Activated naive CD4-positive, alpha-beta T cell treated with anti-CD3 and anti-CD28 coated beads, Interleukin-2, amount 10 ng/mL, durations not matched to agents 7 days and 5 days (primary cell): Measurements from ENCODE around the gene TRIM66.
A peak's percentile ranks its signal among the peaks of the same experiment; 100 is the strongest.

Source experiments
- CTCF ChIA-PET: fragments of 350-600 bp; sonication (Branson Sonifier 250); formaldehyde crosslinking; loops from one replicate; lab custom pipeline; 2021; ENCODE audit warnings: antibody characterized with exemption; lab: Charles Lee
- DNase-seq: peaks from one replicate; pipeline ENCODE4 v3.0.0-alpha.2; 2020
- H3K27ac Mint-ChIP-seq: one replicate; pipeline ENCODE4 v1.8.0; 2021; ENCODE audit warnings: mild to moderate bottlenecking, moderate library complexity, mixed read lengths
- H3K27me3 Mint-ChIP-seq: one replicate; pipeline ENCODE4 v1.8.0; 2021; ENCODE audit warnings: mild to moderate bottlenecking, mixed read lengths
- H3K36me3 Mint-ChIP-seq: one replicate; pipeline ENCODE4 v1.8.0; 2021; ENCODE audit warnings: mixed read lengths
- H3K4me1 Mint-ChIP-seq: one replicate; pipeline ENCODE4 v1.8.0; 2021; ENCODE audit warnings: mixed read lengths
- H3K4me3 Mint-ChIP-seq: one replicate; pipeline ENCODE4 v1.8.0; 2021; ENCODE audit warnings: mild to moderate bottlenecking, moderate library complexity, mixed read lengths
- H3K9me3 Mint-ChIP-seq: one replicate; pipeline ENCODE4 v1.8.0; 2021; ENCODE audit warnings: mixed read lengths

The TRIM66 gene

DNA sequence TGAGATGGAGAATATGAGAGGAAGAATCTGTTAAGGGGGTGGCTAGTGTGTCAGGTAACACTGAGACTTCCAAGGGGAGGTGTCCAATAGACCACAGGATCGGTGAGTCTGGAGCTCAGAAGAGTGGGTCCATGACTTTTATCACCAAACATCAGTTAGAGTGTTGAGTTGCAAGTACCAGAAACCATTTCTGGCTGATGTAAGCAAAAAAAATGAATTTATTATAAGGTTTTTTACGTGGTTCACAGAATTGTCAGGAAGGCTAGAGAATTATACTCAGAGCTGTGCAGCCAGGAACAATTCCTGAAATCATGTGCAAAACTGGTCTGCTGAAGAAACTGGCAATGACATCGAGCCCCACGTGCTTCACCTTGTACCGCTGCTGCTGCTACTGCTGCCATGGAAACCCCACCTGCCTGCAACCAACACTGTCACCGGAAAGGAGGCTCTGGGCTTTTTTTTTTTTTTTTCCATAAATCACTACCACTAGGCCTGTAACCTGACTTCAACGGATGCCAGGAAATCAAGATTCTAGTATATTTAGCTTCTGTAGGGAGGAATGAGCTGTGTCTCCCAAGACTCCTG lies 71.8 kb downstream of the TRIM66 start:
- DNase-seq, result peak; percentile 51
- Mint-ChIP-seq H3K36me3 (peaks cover 7% of the 10 kb centered on the region), H3K27me3 (no peaks in the 10 kb centered on the region), H3K27ac (no peak overlapping the region), H3K9me3 (no peaks in the 10 kb centered on the region), H3K4me1 (peaks cover 3% of the 10 kb centered on the region), H3K4me3 (no peak overlapping the region)
- CTCF ChIA-PET, result no interaction called here

DNA sequence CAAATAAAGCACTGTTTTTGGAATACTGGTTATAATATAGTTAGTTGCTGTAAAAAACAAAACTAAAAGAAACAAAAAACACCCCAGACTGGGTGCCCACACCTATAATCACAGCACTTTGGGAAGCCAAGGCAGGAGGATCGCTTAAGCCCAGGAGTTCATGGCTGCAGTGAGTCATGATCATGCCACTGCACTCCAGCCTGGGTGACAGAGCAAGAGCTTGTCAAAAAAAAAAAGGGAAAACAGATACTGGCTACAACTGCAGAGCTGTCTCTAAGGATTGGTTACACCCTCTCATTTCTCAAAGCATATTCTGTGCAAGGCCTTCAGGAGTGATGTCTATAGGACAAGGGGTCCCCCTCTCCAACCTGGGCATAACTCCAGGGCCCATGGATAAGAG lies 73.8 kb downstream of the TRIM66 start:
- H3K27ac Mint-ChIP-seq, result no peak overlapping the region
- peaks cover 4% of the 10 kb centered on the region for H3K36me3 Mint-ChIP-seq
- H3K4me3 Mint-ChIP-seq, result no peak overlapping the region
- peaks cover 3% of the 10 kb centered on the region for H3K4me1 Mint-ChIP-seq
- H3K9me3 Mint-ChIP-seq, result no peaks in the 10 kb centered on the region
- CTCF ChIA-PET, result no interaction called here
- H3K27me3 Mint-ChIP-seq, result peaks cover 17% of the 10 kb centered on the region
- DNase-seq, result no peak

DNA sequence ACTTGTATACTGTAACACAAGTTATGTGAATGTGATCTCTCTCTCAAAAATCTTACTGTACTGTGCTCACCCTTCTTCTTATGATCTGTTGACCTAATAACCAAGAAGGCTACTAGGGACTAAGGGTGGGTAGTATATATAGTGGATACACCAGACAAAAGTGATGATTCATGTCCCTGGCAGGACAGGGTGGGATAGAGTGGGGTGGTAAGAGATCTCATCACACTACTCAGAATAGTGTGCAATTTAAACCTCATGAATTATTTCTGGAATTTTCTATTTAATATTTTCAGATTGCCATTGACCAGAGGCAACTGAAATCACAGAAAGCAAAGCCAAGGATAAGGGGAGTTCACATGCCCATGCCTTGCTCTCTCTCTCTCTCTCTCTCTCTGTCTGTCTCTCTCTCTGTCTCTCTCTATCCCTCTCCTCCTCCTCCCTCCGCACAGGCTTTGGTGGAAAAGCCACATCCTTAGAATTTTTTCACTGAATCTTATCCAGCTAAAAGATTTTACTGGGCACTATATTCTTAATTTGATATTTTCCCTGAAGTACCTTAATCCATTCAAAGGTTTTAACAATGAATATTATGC lies 76.4 kb downstream of the TRIM66 start:
- CTCF ChIA-PET, result interaction anchor here (0.6 to 1.4 kb wide), 2 partner anchors 10 to 390 kb away, joined by 3 to 5 read pairs; no protein-coding TSS in a partner anchor
- peaks cover 17% of the 10 kb centered on the region for H3K27me3 Mint-ChIP-seq
- H3K4me1 Mint-ChIP-seq, result peaks cover 3% of the 10 kb centered on the region
- H3K27ac Mint-ChIP-seq, result no peak overlapping the region
- H3K36me3 Mint-ChIP-seq, result no peaks in the 10 kb centered on the region
- H3K4me3 Mint-ChIP-seq, result no peak overlapping the region
- H3K9me3 Mint-ChIP-seq, result no peaks in the 10 kb centered on the region
- no peak for DNase-seq

DNA sequence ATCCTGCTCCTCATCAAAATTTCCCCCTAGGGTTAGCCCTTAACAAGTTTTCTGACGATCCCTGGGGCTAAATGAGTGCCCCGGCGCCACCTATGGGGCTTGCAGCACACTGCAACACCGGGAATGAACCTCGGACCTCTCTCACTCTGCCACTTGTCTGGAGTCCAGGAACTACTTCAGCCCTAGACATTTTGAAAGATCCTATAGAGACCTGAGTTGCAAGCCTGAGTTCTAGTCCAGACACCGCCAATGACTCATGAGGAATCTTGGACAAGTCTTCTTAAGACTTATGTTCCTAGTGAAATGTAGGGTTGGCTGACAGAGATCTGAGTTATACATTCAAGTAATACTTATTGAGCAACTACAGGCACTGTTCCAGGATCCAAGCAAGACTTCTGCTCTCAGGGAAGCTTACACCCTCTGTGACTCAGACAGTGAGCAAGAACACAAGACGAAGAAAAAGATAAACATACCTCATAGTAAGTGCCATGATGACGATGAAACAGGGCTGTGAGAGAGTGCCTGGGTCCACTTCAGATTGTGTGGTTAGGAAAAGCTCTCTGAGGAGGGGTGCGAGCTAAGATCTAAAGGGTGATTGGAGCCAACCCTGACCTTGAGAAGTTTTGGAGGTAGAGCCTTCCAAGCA lies 78.3 kb downstream of the TRIM66 start:
- CTCF ChIA-PET, result interaction anchor here (1.0 to 1.4 kb wide), 2 partner anchors 8 to 9 kb away, joined by 3 to 5 read pairs; no protein-coding TSS in a partner anchor
- no peak overlapping the region for H3K4me3 Mint-ChIP-seq
- peak; percentile 54 for DNase-seq
- no peaks in the 10 kb centered on the region for H3K36me3 Mint-ChIP-seq
- H3K4me1 Mint-ChIP-seq, result no peaks in the 10 kb centered on the region
- no peaks in the 10 kb centered on the region for H3K9me3 Mint-ChIP-seq
- H3K27me3 Mint-ChIP-seq, result peaks cover 17% of the 10 kb centered on the region
- no peak overlapping the region for H3K27ac Mint-ChIP-seq

DNA sequence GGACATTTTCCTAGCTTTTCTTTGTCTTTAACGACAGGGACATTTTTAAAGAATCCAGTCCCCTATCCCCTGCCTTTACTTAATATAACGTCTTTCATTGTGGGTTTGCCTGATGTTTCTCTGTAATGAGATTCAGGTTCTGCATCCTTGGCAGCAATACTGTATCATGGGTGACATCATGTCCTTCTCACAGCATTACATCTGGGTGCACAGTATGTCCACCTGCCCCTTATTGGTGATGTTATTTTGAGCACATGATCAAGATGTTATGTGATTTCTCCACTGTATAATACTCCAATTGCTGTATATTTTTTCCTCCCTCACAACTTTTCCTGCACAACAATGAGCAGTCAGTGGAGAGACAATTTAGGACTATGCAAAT lies 78.8 kb downstream of the TRIM66 start:
- no peak overlapping the region for H3K27ac Mint-ChIP-seq
- DNase-seq, result no peak
- CTCF ChIA-PET, result interaction anchor here (1.0 kb wide), 1 partner anchor 9 kb away, joined by 3 read pairs; the partner anchor contains the start of gene STK33
- no peaks in the 10 kb centered on the region for H3K36me3 Mint-ChIP-seq
- no peaks in the 10 kb centered on the region for H3K4me1 Mint-ChIP-seq
- no peaks in the 10 kb centered on the region for H3K9me3 Mint-ChIP-seq
- no peak overlapping the region for H3K4me3 Mint-ChIP-seq
- peaks cover 17% of the 10 kb centered on the region for H3K27me3 Mint-ChIP-seq

DNA sequence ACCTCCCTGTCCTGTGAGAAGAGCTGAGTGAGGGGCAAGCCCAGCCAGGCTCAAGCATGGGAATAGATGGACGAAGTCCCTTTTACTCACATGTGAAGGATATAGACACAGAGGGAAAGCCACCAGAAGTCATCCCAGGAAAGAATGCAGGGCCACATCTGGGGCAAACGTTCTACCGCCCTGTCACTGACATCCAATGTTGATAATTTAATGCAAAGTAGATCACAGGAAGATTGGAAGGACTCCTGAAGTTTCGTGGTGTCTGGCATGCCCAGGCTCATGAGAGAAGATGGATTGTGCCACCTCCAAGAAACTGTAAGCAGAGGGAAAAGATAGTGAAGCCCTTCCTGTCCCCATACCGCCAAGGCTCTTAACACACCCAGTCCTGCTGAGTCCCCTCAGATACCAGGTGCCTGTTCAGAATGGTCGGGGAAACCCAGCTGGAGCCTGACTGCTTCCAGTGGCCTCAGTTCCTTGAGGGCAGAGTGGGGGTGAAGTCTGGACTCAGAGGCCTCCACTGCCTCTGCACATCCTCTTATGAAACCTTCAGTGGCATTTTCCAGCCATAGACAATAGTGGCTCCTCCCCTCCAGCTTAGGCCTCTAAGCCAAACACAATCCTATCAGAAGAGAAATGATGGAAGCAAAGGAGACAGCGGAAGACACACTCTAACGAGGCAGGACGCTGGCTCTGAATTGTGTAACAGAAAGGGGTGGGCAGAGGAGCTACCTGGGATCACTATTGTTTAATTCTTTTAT lies 80.9 kb downstream of the TRIM66 start:
- H3K4me3 Mint-ChIP-seq, result no peak overlapping the region
- no peaks in the 10 kb centered on the region for H3K36me3 Mint-ChIP-seq
- no peaks in the 10 kb centered on the region for H3K9me3 Mint-ChIP-seq
- no peak overlapping the region for H3K27ac Mint-ChIP-seq
- CTCF ChIA-PET, result no interaction called here
- DNase-seq, result no peak
- no peaks in the 10 kb centered on the region for H3K4me1 Mint-ChIP-seq
- H3K27me3 Mint-ChIP-seq, result peaks cover 24% of the 10 kb centered on the region

DNA sequence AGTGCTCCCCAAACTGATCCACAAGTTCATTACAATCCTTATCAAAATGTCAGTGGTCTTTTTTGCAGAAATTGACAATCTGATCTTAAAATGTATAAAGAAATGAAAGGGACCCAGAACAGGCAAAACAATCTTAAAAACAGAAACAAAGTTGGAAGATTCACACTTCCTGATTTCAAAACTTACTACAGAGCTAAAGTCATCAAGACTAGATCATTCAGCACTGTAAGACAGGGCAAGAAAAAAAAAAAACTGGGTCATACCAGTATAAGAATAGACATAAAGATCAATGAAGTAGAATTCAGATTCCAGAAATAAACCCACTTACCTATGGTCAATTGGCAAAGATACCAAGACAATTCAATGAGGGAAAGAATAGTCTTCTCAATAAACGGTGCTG lies 84.0 kb downstream of the TRIM66 start:
- Mint-ChIP-seq H3K36me3 (no peaks in the 10 kb centered on the region), H3K4me3 (no peak overlapping the region), H3K27ac (no peak overlapping the region), H3K4me1 (peaks cover 4% of the 10 kb centered on the region), H3K9me3 (no peaks in the 10 kb centered on the region), H3K27me3 (peaks cover 34% of the 10 kb centered on the region)
- DNase-seq, result no peak
- CTCF ChIA-PET, result no interaction called here

DNA sequence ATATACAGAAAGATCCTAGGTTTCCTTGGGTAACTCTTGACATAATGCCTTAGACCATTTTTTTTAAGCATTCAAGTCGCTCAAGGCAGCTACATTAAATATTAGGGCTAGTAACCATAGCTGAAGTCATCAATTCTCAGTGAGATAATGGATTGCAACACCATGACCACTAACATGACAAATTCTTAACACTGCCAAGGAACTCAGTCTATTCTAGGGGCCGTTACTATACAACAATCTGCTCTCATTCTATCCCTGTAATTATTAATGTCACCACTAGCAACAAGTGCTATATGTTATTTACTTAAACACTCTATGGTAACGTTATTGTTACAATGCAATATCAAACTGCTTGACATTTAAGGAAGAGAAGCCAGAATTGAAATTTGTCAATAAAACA lies 85.3 kb downstream of the TRIM66 start:
- peaks cover 4% of the 10 kb centered on the region for H3K4me1 Mint-ChIP-seq
- no peaks in the 10 kb centered on the region for H3K36me3 Mint-ChIP-seq
- CTCF ChIA-PET, result interaction anchor here (1.0 kb wide), 1 partner anchor 272 kb away, joined by 3 read pairs; no protein-coding TSS in a partner anchor
- H3K27me3 Mint-ChIP-seq, result peaks cover 45% of the 10 kb centered on the region
- H3K9me3 Mint-ChIP-seq, result no peaks in the 10 kb centered on the region
- no peak overlapping the region for H3K27ac Mint-ChIP-seq
- no peak for DNase-seq
- no peak overlapping the region for H3K4me3 Mint-ChIP-seq

DNA sequence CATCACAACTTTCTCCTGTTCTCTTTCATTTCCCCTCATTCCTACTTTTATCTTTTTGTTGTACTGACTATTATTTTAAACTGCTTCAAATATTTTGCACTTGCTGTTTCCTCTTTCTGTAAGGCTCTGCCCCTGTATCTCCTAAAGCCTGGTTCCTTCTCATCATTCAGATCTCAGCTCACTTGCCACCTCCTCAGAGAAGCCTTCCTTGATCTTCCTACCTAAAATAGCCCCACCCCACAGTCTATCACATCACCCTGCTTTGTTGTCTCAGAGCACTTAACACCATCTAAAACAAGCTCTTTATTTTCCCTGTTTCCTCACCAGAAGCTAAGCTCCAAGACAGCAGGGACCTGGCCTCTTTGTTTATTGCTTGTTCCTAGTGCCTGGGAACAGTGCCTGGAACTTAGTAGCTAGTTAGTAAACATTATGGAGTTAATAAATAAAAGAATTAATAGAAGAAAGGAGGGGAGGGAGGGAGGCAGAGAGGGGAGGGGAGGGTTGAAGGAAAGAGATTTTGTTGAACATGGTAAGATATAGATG lies 85.9 kb downstream of the TRIM66 start:
- DNase-seq, result no peak
- Mint-ChIP-seq H3K9me3 (no peaks in the 10 kb centered on the region), H3K4me3 (no peak overlapping the region), H3K4me1 (peaks cover 4% of the 10 kb centered on the region), H3K27ac (no peak overlapping the region), H3K27me3 (peaks cover 51% of the 10 kb centered on the region), H3K36me3 (no peaks in the 10 kb centered on the region)
- CTCF ChIA-PET, result interaction anchor here (1.0 to 1.7 kb wide), 2 partner anchors 9 to 271 kb away, joined by 3 to 5 read pairs; no protein-coding TSS in a partner anchor

DNA sequence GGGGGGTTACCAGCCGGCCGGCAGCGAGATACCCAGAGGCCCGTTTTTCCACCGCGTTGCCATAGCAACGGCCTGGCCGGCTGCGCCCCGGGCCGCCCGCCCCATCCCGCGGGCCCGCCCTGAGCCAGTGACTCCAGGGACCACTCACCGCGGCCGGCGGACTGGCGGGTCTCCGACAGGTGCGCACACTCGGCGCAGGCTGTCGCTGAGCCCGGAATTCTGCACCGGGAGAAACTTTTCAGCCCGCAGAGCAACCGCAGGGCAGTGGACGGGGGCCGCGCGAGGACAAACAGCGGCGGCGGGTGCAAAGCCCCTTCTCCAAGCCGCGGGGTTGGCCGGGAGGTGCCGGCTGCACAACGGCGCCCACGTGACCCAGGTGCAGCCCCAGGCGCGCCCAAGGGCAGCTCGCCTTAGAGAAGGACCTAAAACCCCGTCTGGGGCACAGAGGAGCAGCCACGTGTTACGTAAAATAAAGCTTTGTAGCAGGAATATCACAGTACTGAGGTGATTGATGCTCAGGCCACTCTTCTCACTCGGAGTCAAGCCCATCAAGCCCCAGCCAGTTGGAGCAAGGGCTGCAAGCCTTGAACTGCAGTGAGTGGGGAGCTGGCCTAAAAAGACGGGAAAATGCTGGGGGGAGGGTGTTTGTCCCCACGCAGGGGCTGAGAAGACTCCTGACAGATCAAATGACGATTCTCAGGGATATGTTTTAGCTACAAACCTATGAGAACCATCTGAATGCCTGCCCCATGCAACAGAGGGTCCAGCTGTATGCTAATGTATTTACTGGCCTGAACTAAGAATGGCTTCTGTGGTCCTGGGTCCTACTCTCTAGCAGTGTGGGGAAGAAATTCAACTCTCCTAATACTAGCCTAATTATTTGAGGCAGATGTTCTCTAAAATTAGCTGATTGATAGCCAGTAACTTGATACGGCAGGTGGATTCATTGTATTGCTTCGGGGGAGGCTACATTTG lies 88.2 kb downstream of the TRIM66 start, which contains the start of gene STK33:
Gene STK33 (minus strand): TSS at position 294 of the 975 bp plus-strand sequence. CDS start 119,323 bp downstream, outside the sequence.
- H3K4me3 Mint-ChIP-seq, result peak within 1 kb of the TSS; percentile 69
- H3K27me3 Mint-ChIP-seq, result peaks cover 54% of the 10 kb centered on the region
- H3K9me3 Mint-ChIP-seq, result no peaks in the 10 kb centered on the region
- CTCF ChIA-PET, result interaction anchor here (1.3 kb wide), 1 partner anchor 9 kb away, joined by 3 read pairs; no protein-coding TSS in a partner anchor
- DNase-seq, result peak; percentile 55
- H3K27ac Mint-ChIP-seq, result no peak within 1 kb of the TSS
- no peaks in the 10 kb centered on the region for H3K36me3 Mint-ChIP-seq
- H3K4me1 Mint-ChIP-seq, result peaks cover 4% of the 10 kb centered on the region

DNA sequence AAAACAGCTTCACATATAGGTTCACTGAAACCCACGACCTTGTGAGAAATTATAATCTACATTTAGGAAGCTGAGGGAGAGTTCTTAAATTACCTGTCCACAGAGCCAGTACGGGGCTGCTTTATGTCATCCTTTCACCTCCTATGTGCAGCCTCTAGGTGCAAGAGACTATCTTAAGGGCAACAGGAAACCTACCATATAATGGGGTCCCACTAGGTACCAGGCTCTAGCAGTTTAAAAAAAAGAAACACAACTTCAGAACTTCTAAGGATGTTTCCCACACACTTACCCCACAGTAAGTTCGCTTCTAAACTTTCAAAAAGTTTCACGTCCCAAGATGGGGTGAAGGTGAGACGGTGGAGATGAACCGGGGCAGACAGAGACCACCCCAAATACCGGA lies 89.0 kb downstream of the TRIM66 start:
- Mint-ChIP-seq H3K9me3 (no peaks in the 10 kb centered on the region), H3K27me3 (peaks cover 54% of the 10 kb centered on the region), H3K27ac (no peak overlapping the region), H3K36me3 (no peaks in the 10 kb centered on the region), H3K4me3 (peak overlapping the region; percentile 69), H3K4me1 (peaks cover 4% of the 10 kb centered on the region)
- no peak for DNase-seq
- CTCF ChIA-PET, result no interaction called here

DNA sequence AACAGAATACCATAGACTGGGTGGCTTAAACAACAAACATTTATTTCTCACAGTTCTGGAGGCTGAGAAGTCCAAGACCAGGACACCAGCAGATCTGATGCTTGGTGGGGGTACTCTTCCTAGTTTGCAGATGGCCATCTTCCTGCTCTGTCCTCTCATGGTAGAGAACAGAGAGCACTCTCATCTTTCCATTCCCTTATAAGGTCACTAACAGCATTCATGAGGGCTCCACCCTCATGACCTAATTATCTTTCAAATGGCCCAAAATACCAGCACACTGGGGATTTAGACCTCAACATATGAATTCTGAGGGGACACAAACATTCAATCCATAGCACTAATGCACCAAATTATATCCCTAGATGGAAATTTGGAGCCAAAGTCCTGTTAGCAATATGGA lies 94.5 kb downstream of the TRIM66 start:
- no peak overlapping the region for H3K4me3 Mint-ChIP-seq

DNA sequence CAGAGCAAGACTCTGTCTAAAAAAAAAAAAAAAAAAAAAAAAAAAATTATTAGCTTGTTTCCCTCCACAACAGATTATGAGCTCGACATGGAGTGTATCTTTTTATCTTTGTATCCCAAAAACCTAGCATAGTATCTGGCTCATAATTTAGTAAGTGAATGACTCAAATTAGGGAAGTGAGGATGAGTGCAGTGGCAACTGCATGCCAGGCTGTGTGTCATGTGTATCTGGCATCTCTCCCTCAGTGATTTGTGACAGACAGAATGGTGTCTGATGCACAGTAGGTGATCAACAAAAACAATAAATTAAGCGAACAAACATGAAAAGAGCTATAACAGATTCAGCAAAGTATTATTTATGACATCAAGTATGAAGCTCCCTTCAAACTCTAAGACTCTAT lies 95.7 kb downstream of the TRIM66 start:
- Mint-ChIP-seq H3K9me3 (no peaks in the 10 kb centered on the region), H3K36me3 (no peaks in the 10 kb centered on the region), H3K27ac (peak overlapping the region; percentile 63), H3K4me3 (no peak overlapping the region), H3K27me3 (peaks cover 19% of the 10 kb centered on the region), H3K4me1 (no peaks in the 10 kb centered on the region)
- no peak for DNase-seq
- CTCF ChIA-PET, result no interaction called here

More for the DNA sequence above, 94.5 kb downstream of the TRIM66 start:
- Mint-ChIP-seq H3K36me3 (no peaks in the 10 kb centered on the region), H3K9me3 (no peaks in the 10 kb centered on the region), H3K4me1 (no peaks in the 10 kb centered on the region), H3K27me3 (peaks cover 29% of the 10 kb centered on the region), H3K27ac (no peak overlapping the region)
- CTCF ChIA-PET, result no interaction called here
- no peak for DNase-seq
